GM19372 (cell line): Measurements from ENCODE around the gene VAX1.
"Not testable (repeated sequence)": the region's sequence is repeated elsewhere in the genome, so short reads cannot be mapped to it uniquely, and the experiment has no call there.

Source experiments
- ATAC-seq: cut with Tn5 transposase; IDR thresholded peaks from one replicate; pipeline ENCODE4 v1.9.1; 2021; ENCODE audit warnings: mild to moderate bottlenecking, low read depth, moderate library complexity; ENCODE audit not compliant: unreplicated experiment

Gene VAX1

GRCh38 chr10:117084421-117085246 lies 53.4 kb downstream of the VAX1 start:
- ATAC-seq, result not testable (repeated sequence)
